ENCODE results near the gene WWC2.
"Not testable (repeated sequence)": the region's sequence is repeated elsewhere in the genome, so short reads cannot be mapped to it uniquely, and the experiment has no call there.

Gene WWC2

GRCh38 chr4:183324619-183325018 is 225.6 kb downstream of the WWC2 start:
- Histone ChIP-seq H4K20me1 (ENCODE audit: insufficient read depth, low read length) (no peaks in the 10 kb centered on the region), H3K27me3 (ENCODE audit: insufficient read depth, low read length, poor library complexity) (no peaks in the 10 kb centered on the region), H3K9me3 (ENCODE audit: insufficient read depth, low read length, severe bottlenecking) (no peaks in the 10 kb centered on the region), H3K4me2 (ENCODE audit: insufficient read depth, low read length) (no peak overlapping the region), H3K27ac (ENCODE audit: low read length) (no peak overlapping the region), H2AFZ (ENCODE audit: low read depth, low read length) (no peak overlapping the region), H3K4me3 (ENCODE audit: low read depth in 1 of 2, low read length in 2 of 2) (no peak overlapping the region), H3K9ac (ENCODE audit: low read depth, low read length) (no peak overlapping the region), H3K36me3 (ENCODE audit: insufficient read depth, low read length) (no peaks in the 10 kb centered on the region), H3K79me2 (ENCODE audit: insufficient read depth, low read length) (no peaks in the 10 kb centered on the region), H3K4me1 (ENCODE audit: insufficient read depth, low read length) (no peaks in the 10 kb centered on the region)
- TF ChIP-seq CTCF (IDR thresholded peaks at IDR 0.05; ENCODE audit: borderline replicate concordance, extremely low read depth, low read length, poor library complexity, severe bottlenecking) (no peak), EZH2 (IDR thresholded peaks at IDR 0.05; ENCODE audit: borderline replicate concordance, low read depth, low read length, severe bottlenecking) (no peak)
- no peak for DNase-seq
- ATAC-seq (ENCODE audit: insufficient read depth, low read depth): no peak

GRCh38 chr4:183326387-183326786 is 227.3 kb downstream of the WWC2 start:
- not testable (repeated sequence) for H3K9ac ChIP-seq (ENCODE audit: low read depth, low read length); H3K4me3 ChIP-seq (ENCODE audit: low read depth in 1 of 2, low read length in 2 of 2); H3K27ac ChIP-seq (ENCODE audit: low read length); H3K27me3 ChIP-seq (ENCODE audit: insufficient read depth, low read length, poor library complexity); H3K79me2 ChIP-seq (ENCODE audit: insufficient read depth, low read length); H2AFZ ChIP-seq (ENCODE audit: low read depth, low read length); H3K9me3 ChIP-seq (ENCODE audit: insufficient read depth, low read length, severe bottlenecking); DNase-seq; H3K36me3 ChIP-seq (ENCODE audit: insufficient read depth, low read length); ATAC-seq (ENCODE audit: insufficient read depth, low read depth); H3K4me2 ChIP-seq (ENCODE audit: insufficient read depth, low read length); H3K4me1 ChIP-seq (ENCODE audit: insufficient read depth, low read length); H4K20me1 ChIP-seq (ENCODE audit: insufficient read depth, low read length)

- Histone ChIP-seq H3K9ac (ENCODE audit: low read depth, low read length) (no peak overlapping the region), H2AFZ (ENCODE audit: low read depth, low read length) (no peak overlapping the region), H4K20me1 (ENCODE audit: insufficient read depth, low read length) (no peaks in the 10 kb centered on the region), H3K79me2 (ENCODE audit: insufficient read depth, low read length) (no peaks in the 10 kb centered on the region), H3K27me3 (ENCODE audit: insufficient read depth, low read length, poor library complexity) (no peaks in the 10 kb centered on the region), H3K4me3 (ENCODE audit: low read depth in 1 of 2, low read length in 2 of 2) (no peak overlapping the region), H3K36me3 (ENCODE audit: insufficient read depth, low read length) (no peaks in the 10 kb centered on the region), H3K4me1 (ENCODE audit: insufficient read depth, low read length) (no peaks in the 10 kb centered on the region), H3K27ac (ENCODE audit: low read length) (no peak overlapping the region), H3K9me3 (ENCODE audit: insufficient read depth, low read length, severe bottlenecking) (no peaks in the 10 kb centered on the region), H3K4me2 (ENCODE audit: insufficient read depth, low read length) (no peak overlapping the region)
- no peak for ATAC-seq (ENCODE audit: insufficient read depth, low read depth)
- no peak for DNase-seq
- TF ChIP-seq EZH2 (IDR thresholded peaks at IDR 0.05; ENCODE audit: borderline replicate concordance, low read depth, low read length, severe bottlenecking): no peak
- TF ChIP-seq CTCF (IDR thresholded peaks at IDR 0.05; ENCODE audit: borderline replicate concordance, extremely low read depth, low read length, poor library complexity, severe bottlenecking): no peak
Measured at GRCh38 chr4:183326853-183327252, 227.8 kb downstream of the WWC2 start.

- Histone ChIP-seq H3K4me3 (ENCODE audit: low read depth in 1 of 2, low read length in 2 of 2) (no peak overlapping the region), H2AFZ (ENCODE audit: low read depth, low read length) (no peak overlapping the region), H3K9ac (ENCODE audit: low read depth, low read length) (no peak overlapping the region), H3K4me2 (ENCODE audit: insufficient read depth, low read length) (no peak overlapping the region), H3K27ac (ENCODE audit: low read length) (no peak overlapping the region), H3K4me1 (ENCODE audit: insufficient read depth, low read length) (no peaks in the 10 kb centered on the region), H4K20me1 (ENCODE audit: insufficient read depth, low read length) (no peaks in the 10 kb centered on the region), H3K36me3 (ENCODE audit: insufficient read depth, low read length) (no peaks in the 10 kb centered on the region), H3K79me2 (ENCODE audit: insufficient read depth, low read length) (no peaks in the 10 kb centered on the region), H3K27me3 (ENCODE audit: insufficient read depth, low read length, poor library complexity) (no peaks in the 10 kb centered on the region), H3K9me3 (ENCODE audit: insufficient read depth, low read length, severe bottlenecking) (no peaks in the 10 kb centered on the region)
- ATAC-seq (ENCODE audit: insufficient read depth, low read depth) (no peak), DNase-seq (no peak)
- TF ChIP-seq EZH2 (IDR thresholded peaks at IDR 0.05; ENCODE audit: borderline replicate concordance, low read depth, low read length, severe bottlenecking) (no peak), CTCF (IDR thresholded peaks at IDR 0.05; ENCODE audit: borderline replicate concordance, extremely low read depth, low read length, poor library complexity, severe bottlenecking) (no peak)
Measured at GRCh38 chr4:183327827-183328226, 228.8 kb downstream of the WWC2 start.
